GM13977 (cell line): ENCODE data around the gene MYO5B.

Source experiments
- DNase-seq: peaks from one replicate; pipeline ENCODE4 v3.0.0; 2012; ENCODE audit warnings: low spot score
- in situ Hi-C: fragments of 300-500 bp; cut with MboI; formaldehyde crosslinking; loops from one replicate; pipeline ENCODE4 v1.12.0; 2022; ENCODE audit warnings: low sequenced_read_pairs, low pct_unique_long_range_greater_than_20kb, mixed read lengths, inconsistent platforms; ENCODE audit not compliant: unreplicated experiment
- TF ChIP-seq, protein P1 (sequence below): IDR thresholded peaks from 2 replicates; pipeline ENCODE4 v1.5.1; 2012; ENCODE audit warnings: mild to moderate bottlenecking, control low read depth; ENCODE audit not compliant: insufficient read depth; ENCODE audit errors: extremely low read depth, missing control alignments

The MYO5B gene

DNA sequence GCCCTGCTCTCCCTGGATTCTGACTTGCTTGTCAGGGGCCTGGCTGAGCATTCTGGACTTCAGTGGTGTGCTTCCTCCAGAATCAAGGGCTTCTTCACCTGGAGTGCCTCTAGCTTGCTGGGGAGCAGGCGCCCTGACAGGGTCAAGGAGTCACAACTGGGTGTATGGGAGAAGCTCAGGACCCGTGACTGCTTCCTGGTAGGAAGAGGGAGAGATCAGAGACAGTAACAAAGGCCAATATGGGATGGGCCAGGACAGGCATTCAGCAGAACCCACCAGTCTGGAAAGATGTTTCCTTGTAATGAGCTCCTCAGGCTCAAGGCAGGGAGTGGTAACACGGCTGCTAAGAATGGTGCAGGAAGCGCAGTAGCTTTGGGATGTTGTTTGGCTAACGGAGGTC, 277.2 kb downstream of the MYO5B start:
- in situ Hi-C loops, result no loop called here
- TF ChIP-seq, protein P1, sequence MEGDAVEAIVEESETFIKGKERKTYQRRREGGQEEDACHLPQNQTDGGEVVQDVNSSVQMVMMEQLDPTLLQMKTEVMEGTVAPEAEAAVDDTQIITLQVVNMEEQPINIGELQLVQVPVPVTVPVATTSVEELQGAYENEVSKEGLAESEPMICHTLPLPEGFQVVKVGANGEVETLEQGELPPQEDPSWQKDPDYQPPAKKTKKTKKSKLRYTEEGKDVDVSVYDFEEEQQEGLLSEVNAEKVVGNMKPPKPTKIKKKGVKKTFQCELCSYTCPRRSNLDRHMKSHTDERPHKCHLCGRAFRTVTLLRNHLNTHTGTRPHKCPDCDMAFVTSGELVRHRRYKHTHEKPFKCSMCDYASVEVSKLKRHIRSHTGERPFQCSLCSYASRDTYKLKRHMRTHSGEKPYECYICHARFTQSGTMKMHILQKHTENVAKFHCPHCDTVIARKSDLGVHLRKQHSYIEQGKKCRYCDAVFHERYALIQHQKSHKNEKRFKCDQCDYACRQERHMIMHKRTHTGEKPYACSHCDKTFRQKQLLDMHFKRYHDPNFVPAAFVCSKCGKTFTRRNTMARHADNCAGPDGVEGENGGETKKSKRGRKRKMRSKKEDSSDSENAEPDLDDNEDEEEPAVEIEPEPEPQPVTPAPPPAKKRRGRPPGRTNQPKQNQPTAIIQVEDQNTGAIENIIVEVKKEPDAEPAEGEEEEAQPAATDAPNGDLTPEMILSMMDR, result no peak
- DNase-seq, result no peak

DNA sequence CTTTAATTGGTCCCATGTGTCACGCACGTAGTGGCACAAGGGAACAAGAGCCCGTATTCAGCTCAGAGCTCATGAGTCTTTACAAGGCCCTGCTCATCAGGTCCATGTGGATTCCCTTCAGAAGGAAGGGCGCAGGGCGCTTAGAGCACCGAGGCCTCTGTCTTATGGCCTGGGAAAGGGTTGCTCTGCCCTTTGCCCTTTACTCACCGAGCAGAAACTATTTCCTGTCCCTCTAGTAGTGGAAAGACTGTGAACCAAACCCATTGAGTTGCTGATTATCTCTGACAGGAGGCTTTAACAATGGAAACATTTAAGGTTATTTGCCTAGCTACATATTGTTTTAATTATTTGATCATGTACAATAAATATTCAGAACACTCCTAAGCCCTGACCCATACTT, 279.6 kb downstream of the MYO5B start:
- in situ Hi-C loops, result no loop called here
- TF ChIP-seq, protein P1, result no peak
- no peak for DNase-seq

DNA sequence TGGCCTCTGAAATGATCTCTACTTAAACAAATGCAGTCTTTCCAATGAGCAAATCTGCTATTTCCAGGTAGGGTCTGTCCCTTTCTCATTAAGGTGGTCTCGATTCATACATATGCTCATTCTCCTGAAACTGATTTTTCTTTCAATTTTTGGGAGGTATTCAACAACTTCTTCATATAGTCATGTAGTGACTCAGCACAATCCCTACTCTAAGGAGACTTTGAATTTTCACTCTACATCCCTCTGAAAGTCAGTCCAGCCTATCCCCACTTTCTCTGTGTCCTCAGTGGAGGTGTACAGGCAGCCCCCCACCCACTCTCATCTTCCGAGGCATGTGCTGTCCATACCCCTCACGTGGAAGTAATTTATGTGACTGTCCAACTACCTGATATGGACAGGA, 281.7 kb downstream of the MYO5B start:
- in situ Hi-C loops, result no loop called here
- DNase-seq, result no peak
- TF ChIP-seq, protein P1, result no peak

DNA sequence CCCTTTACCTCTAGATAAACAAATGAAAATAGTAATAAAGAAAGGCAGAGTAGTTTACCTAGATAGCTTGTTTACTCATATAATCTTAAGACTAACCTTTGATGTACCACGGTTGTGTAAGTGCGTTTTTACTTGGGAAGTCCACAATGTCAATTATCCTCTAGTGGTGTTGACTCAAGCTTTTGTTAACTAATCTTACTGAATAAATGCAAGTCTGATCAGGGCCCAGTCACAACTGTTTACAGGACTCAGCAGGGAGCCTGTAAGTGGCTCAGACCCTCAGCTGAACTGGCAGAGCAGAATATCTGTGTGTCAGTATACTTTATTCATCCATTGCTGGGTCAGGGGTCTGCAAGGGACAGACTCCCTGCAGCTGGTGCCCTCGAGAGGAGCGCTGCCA, 283.5 kb downstream of the MYO5B start:
- in situ Hi-C loops, result no loop called here
- TF ChIP-seq, protein P1, result no peak
- DNase-seq, result no peak

DNA sequence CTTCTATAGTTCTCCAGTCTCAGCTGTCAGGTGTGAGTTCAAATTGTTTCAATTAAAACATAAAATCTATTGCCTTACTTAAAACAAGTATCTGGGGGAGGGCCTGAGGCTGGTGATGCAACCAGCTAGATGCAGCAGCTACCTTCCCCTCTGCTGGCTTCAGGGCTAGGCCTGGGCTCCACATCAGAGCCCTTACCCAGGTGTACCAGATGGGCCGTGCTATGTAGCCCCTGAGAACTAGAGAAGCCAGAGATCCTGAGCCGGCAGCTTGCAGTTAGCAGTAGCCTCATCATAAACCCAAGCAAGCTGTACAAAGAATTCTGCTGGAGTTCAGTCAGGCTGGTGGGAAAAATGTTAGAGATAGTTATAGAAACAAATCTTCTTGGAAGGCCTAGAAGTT, 284.0 kb downstream of the MYO5B start:
- no peak for DNase-seq
- TF ChIP-seq, protein P1, result no peak
- in situ Hi-C loops, result no loop called here

DNA sequence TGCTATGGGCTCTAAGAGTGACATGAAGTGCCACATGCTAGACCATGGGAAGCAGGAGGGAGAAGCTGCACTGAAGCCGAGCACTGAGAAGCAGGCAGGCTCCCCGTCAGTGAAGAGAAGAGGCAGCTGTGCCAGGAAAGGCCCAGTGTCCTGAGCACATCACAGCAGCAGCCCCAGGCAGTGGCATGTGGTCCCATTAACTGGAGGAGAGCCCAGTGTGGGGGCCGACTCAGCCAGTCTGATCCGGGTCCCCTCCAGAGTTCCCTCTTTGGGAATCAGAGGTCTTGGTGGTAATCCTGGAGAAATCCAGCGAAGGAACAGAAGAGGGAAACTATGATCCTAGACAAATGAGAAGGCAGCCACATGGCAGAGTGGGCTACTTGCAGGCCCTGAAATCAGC, 284.9 kb downstream of the MYO5B start:
- DNase-seq, result no peak
- TF ChIP-seq, protein P1, result no peak
- in situ Hi-C loops, result no loop called here

DNA sequence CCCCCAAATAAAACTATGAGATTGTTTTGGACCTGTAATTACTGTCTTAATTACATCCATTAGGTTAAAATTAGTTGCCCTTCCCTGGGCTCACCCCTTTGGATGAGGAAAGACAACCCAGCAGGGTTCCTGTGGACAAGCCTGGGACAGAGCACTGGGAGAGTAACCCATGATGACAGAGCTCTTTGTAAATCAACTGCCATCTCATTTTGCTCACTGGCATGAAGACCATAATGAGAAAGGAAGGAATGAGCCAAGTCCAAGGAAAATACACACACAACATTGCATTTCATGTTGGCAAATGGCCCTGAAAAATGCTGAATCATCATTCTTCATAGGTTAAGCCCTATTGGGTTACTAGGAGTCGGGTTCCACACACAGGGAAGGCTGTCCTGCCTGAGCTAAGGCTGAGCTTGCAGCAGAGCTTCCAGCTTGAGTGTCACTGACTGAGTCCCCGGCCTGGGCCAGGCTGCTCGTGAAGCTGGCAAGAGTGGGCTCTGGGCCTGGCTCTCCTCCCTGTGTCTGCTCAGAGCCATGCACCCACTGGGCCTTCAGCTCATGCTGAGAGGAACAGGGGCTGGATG, 287.5 kb downstream of the MYO5B start:
- no peak for DNase-seq
- in situ Hi-C loops, result no loop called here
- TF ChIP-seq, protein P1, result no peak
